Measurements from ENCODE around the gene ZNF800.

- TF ChIP-seq, protein P1, sequence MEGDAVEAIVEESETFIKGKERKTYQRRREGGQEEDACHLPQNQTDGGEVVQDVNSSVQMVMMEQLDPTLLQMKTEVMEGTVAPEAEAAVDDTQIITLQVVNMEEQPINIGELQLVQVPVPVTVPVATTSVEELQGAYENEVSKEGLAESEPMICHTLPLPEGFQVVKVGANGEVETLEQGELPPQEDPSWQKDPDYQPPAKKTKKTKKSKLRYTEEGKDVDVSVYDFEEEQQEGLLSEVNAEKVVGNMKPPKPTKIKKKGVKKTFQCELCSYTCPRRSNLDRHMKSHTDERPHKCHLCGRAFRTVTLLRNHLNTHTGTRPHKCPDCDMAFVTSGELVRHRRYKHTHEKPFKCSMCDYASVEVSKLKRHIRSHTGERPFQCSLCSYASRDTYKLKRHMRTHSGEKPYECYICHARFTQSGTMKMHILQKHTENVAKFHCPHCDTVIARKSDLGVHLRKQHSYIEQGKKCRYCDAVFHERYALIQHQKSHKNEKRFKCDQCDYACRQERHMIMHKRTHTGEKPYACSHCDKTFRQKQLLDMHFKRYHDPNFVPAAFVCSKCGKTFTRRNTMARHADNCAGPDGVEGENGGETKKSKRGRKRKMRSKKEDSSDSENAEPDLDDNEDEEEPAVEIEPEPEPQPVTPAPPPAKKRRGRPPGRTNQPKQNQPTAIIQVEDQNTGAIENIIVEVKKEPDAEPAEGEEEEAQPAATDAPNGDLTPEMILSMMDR (IDR thresholded peaks at IDR 0.05) = no peak
- TF ChIP-seq POLR2A (IDR thresholded peaks at IDR 0.05; ENCODE audit: low read depth) = no peak
- no peak for TF ChIP-seq EP300 (IDR thresholded peaks at IDR 0.05)
- no peak for TF ChIP-seq POLR2AphosphoS5 (IDR thresholded peaks at IDR 0.05)
Measured at GRCh38 chr7:127346575-127347256, 45.8 kb downstream of the ZNF800 start.
